ENCODE measurements around the gene DMRTA1.
"Not testable (repeated sequence)": the region's sequence is repeated elsewhere in the genome, so short reads cannot be mapped to it uniquely, and the experiment has no call there.

Gene DMRTA1

GRCh38 chr9:22446589-22446949, at the start of gene DMRTA1:
Gene DMRTA1 (plus strand): TSS chr9:22446824. CDS start chr9:22447066, 242 bp downstream.
- DNase-seq: peak; percentile 52

- peak; percentile 14 for DNase-seq
Measured at GRCh38 chr9:22401671-22402070, 45.0 kb upstream of the DMRTA1 start.

- no peak for DNase-seq
Measured at GRCh38 chr9:22405869-22406659, 40.6 kb upstream of the DMRTA1 start.

GRCh38 chr9:22413884-22414283, 32.7 kb upstream of the DMRTA1 start:
- no peak for DNase-seq

- no peak for DNase-seq
Measured at GRCh38 chr9:22415941-22416691, 30.5 kb upstream of the DMRTA1 start.

- DNase-seq: peak; percentile 2
Measured at GRCh38 chr9:22416692-22417060, 29.9 kb upstream of the DMRTA1 start.

GRCh38 chr9:22423566-22423965, 23.1 kb upstream of the DMRTA1 start:
- DNase-seq: no peak

GRCh38 chr9:22424616-22425015, 22.0 kb upstream of the DMRTA1 start:
- no peak for DNase-seq

- no peak for DNase-seq
Measured at GRCh38 chr9:22425551-22425950, 21.1 kb upstream of the DMRTA1 start.

- DNase-seq: no peak
Measured at GRCh38 chr9:22427226-22427880, 19.3 kb upstream of the DMRTA1 start.

- no peak for DNase-seq
Measured at GRCh38 chr9:22433691-22434090, 12.9 kb upstream of the DMRTA1 start.

- DNase-seq: not testable (repeated sequence)
Measured at GRCh38 chr9:22435252-22435651, 11.4 kb upstream of the DMRTA1 start.

GRCh38 chr9:22437461-22438067, 9.1 kb upstream of the DMRTA1 start:
- not testable (repeated sequence) for DNase-seq

- no peak for DNase-seq
Measured at GRCh38 chr9:22440841-22441240, 5.8 kb upstream of the DMRTA1 start.

GRCh38 chr9:22446950-22447617, 460 bp downstream of the DMRTA1 start:
- DNase-seq: peak; percentile 12

GRCh38 chr9:22447618-22448305, 1.1 kb downstream of the DMRTA1 start:
- DNase-seq: no peak

GRCh38 chr9:22449719-22450118, 3.1 kb downstream of the DMRTA1 start:
- no peak for DNase-seq

- peak; percentile 26 for DNase-seq
Measured at GRCh38 chr9:22452415-22453010, 5.9 kb downstream of the DMRTA1 start.

GRCh38 chr9:22454016-22454415, 7.4 kb downstream of the DMRTA1 start:
- DNase-seq: peak; percentile 9

- DNase-seq: no peak
Measured at GRCh38 chr9:22455181-22455580, 8.6 kb downstream of the DMRTA1 start.

- DNase-seq: no peak
Measured at GRCh38 chr9:22457448-22457847, 10.8 kb downstream of the DMRTA1 start.

GRCh38 chr9:22463205-22463604, 16.6 kb downstream of the DMRTA1 start:
- no peak for DNase-seq
